K562 (cell line): ENCODE data around the gene UNC80. TPM values are rescaled to one million over a fixed set of nuclear protein-coding genes. Genes with fewer than 3 reads are reported as not detected.

Experiments used
- DMBX1 ChIP-seq: fragments of 250-450 bp; sonication (Bioruptor Pico); IDR thresholded peaks from 2 replicates; pipeline ENCODE4 v1.8.0; 2022; ENCODE audit warnings: inconsistent platforms, mild to moderate bottlenecking, moderate library complexity, borderline replicate concordance
- IFI16 ChIP-seq: fragments of 250-450 bp; sonication (Bioruptor Pico); IDR thresholded peaks from 2 replicates; pipeline ENCODE4 v2.1.2; 2022; ENCODE audit warnings: mild to moderate bottlenecking, inconsistent platforms
- MAZ ChIP-seq, 2 experiments: fragments of 450-650 bp in 1 of 2; sonication (generic) in 1 of 2; formaldehyde crosslinking; IDR thresholded peaks in 1 of 2; conservative IDR thresholded peaks in 1 of 2; 2 replicates each; pipeline versions ENCODE4 v1.4.0 to v1.5.0; 2020; ENCODE audit warnings: mild to moderate bottlenecking in 1 of 2, missing genetic modification reagents in 1 of 2
- MCM3 ChIP-seq: fragments of 450-650 bp; IDR thresholded peaks from 2 replicates; pipeline ENCODE4 v1.6.1; 2016
- NFATC3 ChIP-seq: fragments of 450-650 bp; IDR thresholded peaks from 2 replicates; pipeline ENCODE4 v1.6.1; 2017; ENCODE audit warnings: mild to moderate bottlenecking
- PBX2 ChIP-seq, 2 experiments: IDR thresholded peaks in 1 of 2; conservative IDR thresholded peaks in 1 of 2; 2 replicates each; pipeline ENCODE4 v1.6.1; 2016; ENCODE audit warnings: low read depth in 2 of 2, mild to moderate bottlenecking in 1 of 2, missing compliant biosample characterization in 1 of 2, missing genetic modification characterization in 1 of 2, moderate library complexity in 1 of 2
- SIN3B ChIP-seq: fragments of 450-650 bp; IDR thresholded peaks from 2 replicates; pipeline ENCODE4 v1.6.1; 2017; ENCODE audit warnings: low read depth, mild to moderate bottlenecking, moderate library complexity
- SMARCA4 ChIP-seq: fragments of 450-650 bp; IDR thresholded peaks from 2 replicates; pipeline ENCODE4 v1.6.1; 2016
- TAF7 ChIP-seq: fragments of 450-650 bp; IDR thresholded peaks from 2 replicates; pipeline ENCODE4 v1.6.1; 2016; ENCODE audit warnings: missing genetic modification characterization, missing compliant biosample characterization
- UBTF ChIP-seq, 2 experiments: IDR thresholded peaks; 2 replicates each; pipeline ENCODE4 v1.6.1; 2012; ENCODE audit warnings: improper control_type of control experiment in 2 of 2, low read depth in 2 of 2, low read length in 2 of 2, borderline replicate concordance in 1 of 2
- ZNF232 ChIP-seq: sonication (generic); formaldehyde crosslinking; IDR thresholded peaks from 2 replicates; pipeline ENCODE4 v1.8.0; 2022; ENCODE audit warnings: mild to moderate bottlenecking, missing genetic modification reagents
- polyA plus RNA-seq, 8 experiments: library from polyadenylated mRNA; depleted of rRNA in 4 of 8; stranded (reverse) in 5 of 8; unstranded in 3 of 8; fragments of >200 nt; fragmentation: Nextera tagmentation in 2 of 8; fragmentation: Illumina TruSeq in 1 of 8; extraction: Ambion mirVana in 2 of 8; extraction: Trizol in 1 of 8; gene quantifications; 2 replicates each; pipeline versions ENCODE4 v1.2.1 to v1.2.3, GENCODE V29; 2011 to 2014; ENCODE audit warnings: inconsistent platforms in 1 of 8, missing spikeins in 1 of 8
- total RNA-seq, 7 experiments: library from RNA; depleted of rRNA in 6 of 7; stranded (reverse); fragments of >200 nt in 6 of 7; fragmentation: Illumina TruSeq in 2 of 7; extraction: Trizol in 2 of 7; gene quantifications; 2 replicates each; pipeline versions ENCODE4 v1.2.1 to v1.2.3, GENCODE V29; 2011 to 2021; ENCODE audit warnings: low replicate concordance in 1 of 7
- TF ChIP-seq, protein P1 (sequence below), 2 experiments: fragments of 450-650 bp; formaldehyde crosslinking in 1 of 2; IDR thresholded peaks; 2 replicates each; pipeline versions ENCODE4 v1.4.0 to v1.6.1; 2014 to 2020; ENCODE audit warnings: mild to moderate bottlenecking in 2 of 2, borderline replicate concordance in 1 of 2, low read depth in 1 of 2

Gene UNC80
- total and polyA plus RNA-seq, 9 of the 15 experiments (the other 6 are each of a cell fraction or from before 2014, with no cell fraction given) = under 0.01 to 0.04 (median 0.01) TPM; not detected in 5

DNA sequence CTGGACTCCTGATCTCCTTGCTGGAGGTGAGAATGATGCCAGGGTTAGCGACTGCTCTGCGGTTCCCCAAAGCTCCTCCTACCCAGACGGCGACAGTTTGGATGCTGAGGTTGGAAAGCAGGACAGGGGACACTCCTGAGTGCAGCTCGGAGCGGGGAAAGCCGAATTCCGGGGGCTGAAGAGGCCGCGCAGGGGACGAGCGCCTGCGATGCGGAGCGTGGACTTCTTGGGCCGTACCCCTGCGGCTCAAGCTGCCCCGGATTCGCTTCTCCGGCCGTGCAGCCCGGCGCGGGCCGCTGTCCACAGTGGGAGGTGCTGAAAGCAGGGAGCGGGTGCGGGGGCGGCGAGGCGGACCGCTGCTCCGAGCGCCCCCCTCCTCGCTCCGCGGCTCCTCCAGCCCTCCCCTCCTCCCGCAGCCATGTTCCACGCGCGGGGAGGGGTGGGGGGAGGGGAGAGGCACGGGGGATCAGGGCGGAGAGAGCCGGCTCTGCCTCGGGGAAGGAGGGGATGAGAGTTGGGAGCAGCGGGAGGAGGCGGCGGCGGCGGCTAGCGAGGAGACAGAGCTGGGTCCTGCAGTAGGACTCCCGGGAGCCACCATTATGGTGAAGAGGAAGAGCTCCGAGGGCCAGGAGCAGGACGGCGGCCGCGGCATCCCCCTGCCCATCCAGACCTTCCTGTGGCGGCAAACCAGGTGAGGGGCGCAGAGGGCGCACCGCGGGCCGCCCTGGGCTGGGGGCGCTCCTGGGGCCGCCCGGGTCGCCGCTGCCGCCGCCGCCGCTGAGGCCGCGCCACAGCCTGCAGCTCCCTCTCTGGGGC is at the start of gene UNC80 (continued):
- no peak for TF ChIP-seq TAF7 (tag)
- TF ChIP-seq UBTF (IDR thresholded peaks at IDR 0.05; ENCODE audit: borderline replicate concordance in 1 of 2, low read depth in 2 of 2, low read length in 2 of 2) = 0 out of 4 replicates have a peak, but pooled peaks of 1 of the 2 experiments have one; percentile 20
- TF ChIP-seq SIN3B = no peak
- TF ChIP-seq PBX2 (CRISPR knock-in tag; IDR thresholded peaks at IDR 0.05; ENCODE audit: low read depth) = no peak
- TF ChIP-seq PBX2 (tag; conservative IDR thresholded peaks at IDR 0.05; ENCODE audit: low read depth) = no peak
- TF ChIP-seq ZNF232 (CRISPR knock-in tag) = no peak
- TF ChIP-seq, protein P1, sequence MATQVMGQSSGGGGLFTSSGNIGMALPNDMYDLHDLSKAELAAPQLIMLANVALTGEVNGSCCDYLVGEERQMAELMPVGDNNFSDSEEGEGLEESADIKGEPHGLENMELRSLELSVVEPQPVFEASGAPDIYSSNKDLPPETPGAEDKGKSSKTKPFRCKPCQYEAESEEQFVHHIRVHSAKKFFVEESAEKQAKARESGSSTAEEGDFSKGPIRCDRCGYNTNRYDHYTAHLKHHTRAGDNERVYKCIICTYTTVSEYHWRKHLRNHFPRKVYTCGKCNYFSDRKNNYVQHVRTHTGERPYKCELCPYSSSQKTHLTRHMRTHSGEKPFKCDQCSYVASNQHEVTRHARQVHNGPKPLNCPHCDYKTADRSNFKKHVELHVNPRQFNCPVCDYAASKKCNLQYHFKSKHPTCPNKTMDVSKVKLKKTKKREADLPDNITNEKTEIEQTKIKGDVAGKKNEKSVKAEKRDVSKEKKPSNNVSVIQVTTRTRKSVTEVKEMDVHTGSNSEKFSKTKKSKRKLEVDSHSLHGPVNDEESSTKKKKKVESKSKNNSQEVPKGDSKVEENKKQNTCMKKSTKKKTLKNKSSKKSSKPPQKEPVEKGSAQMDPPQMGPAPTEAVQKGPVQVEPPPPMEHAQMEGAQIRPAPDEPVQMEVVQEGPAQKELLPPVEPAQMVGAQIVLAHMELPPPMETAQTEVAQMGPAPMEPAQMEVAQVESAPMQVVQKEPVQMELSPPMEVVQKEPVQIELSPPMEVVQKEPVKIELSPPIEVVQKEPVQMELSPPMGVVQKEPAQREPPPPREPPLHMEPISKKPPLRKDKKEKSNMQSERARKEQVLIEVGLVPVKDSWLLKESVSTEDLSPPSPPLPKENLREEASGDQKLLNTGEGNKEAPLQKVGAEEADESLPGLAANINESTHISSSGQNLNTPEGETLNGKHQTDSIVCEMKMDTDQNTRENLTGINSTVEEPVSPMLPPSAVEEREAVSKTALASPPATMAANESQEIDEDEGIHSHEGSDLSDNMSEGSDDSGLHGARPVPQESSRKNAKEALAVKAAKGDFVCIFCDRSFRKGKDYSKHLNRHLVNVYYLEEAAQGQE (IDR thresholded peaks at IDR 0.05; ENCODE audit: borderline replicate concordance) = peak; percentile 95
- TF ChIP-seq, protein P1 (CRISPR knock-in tag; IDR thresholded peaks at IDR 0.05; ENCODE audit: low read depth) = peak; percentile 93
- TF ChIP-seq DMBX1 (CRISPR knock-in tag) = no peak
- peak in 1 of 2 experiments; percentile 46; a peak in 1 of 4 replicates for TF ChIP-seq MAZ (CRISPR knock-in tag; conservative IDR thresholded peaks at IDR 0.05 in 1 of 2, IDR thresholded peaks at IDR 0.05 in 1 of 2)
- TF ChIP-seq IFI16 (CRISPR knock-in tag) = no peak
- no peak for TF ChIP-seq NFATC3
- TF ChIP-seq SMARCA4 = no peak
- TF ChIP-seq MCM3 = no peak
